OCI-LY7 (cell line): ENCODE results near the gene HSPB6. TPM values are rescaled to one million over a fixed set of nuclear protein-coding genes. Genes with fewer than 3 reads are reported as not detected.

Experiments
- BruUV-seq: library from RNA; stranded (reverse); fragments of 400-500 nt; replicated peaks from 2 replicates; lab custom pipeline; 2021; lab: Mats Ljungman, UMichigan
- CTCF ChIA-PET: fragments of 300-600 bp; sonication (Branson Sonifier 250); formaldehyde crosslinking; loops from one replicate; lab custom pipeline; 2022; ENCODE audit warnings: antibody characterized with exemption; ENCODE audit not compliant: unreplicated experiment; lab: Charles Lee
- POLR2A ChIA-PET: fragments of 300-600 bp; sonication (Branson Sonifier 250); formaldehyde crosslinking; loops from one replicate; lab custom pipeline; 2022; ENCODE audit warnings: antibody characterized with exemption; lab: Charles Lee
- DNase-seq: peaks from one replicate; pipeline ENCODE4 v3.0.0-alpha.2; 2015; ENCODE audit warnings: low spot score
- H2AFZ ChIP-seq: fragments of 200-600 bp; sonication (generic), shearing (Covaris generic); 2 replicates; pipeline ENCODE4 v1.6.1; 2014; ENCODE audit warnings: mild to moderate bottlenecking, antibody characterized with exemption, low read length, moderate library complexity
- H3K27ac ChIP-seq: fragments of 200-600 bp; sonication (generic); 2 replicates; pipeline ENCODE4 v1.5.1; 2014; ENCODE audit warnings: mixed run types, low read depth, mild to moderate bottlenecking, moderate library complexity, low read length, inconsistent platforms; ENCODE audit not compliant: poor library complexity, severe bottlenecking
- H3K36me3 ChIP-seq: fragments of 200-600 bp; sonication (generic); 2 replicates; pipeline ENCODE4 v1.6.1; 2014; ENCODE audit warnings: mild to moderate bottlenecking, antibody characterized with exemption, low read length, moderate library complexity, mixed read lengths; ENCODE audit not compliant: insufficient read depth
- H3K4me1 ChIP-seq: fragments of 200-600 bp; sonication (generic); 2 replicates; pipeline ENCODE4 v1.5.1; 2014; ENCODE audit warnings: mild to moderate bottlenecking, low read length; ENCODE audit not compliant: insufficient read depth, poor library complexity, severe bottlenecking
- H3K4me2 ChIP-seq: fragments of 200-600 bp; sonication (generic); 2 replicates; pipeline ENCODE4 v1.6.1; 2014; ENCODE audit warnings: mild to moderate bottlenecking, low read length
- H3K4me3 ChIP-seq: fragments of 200-600 bp; sonication (generic); 2 replicates; pipeline ENCODE4 v1.5.1; 2014; ENCODE audit warnings: mild to moderate bottlenecking, low read depth, low read length; ENCODE audit not compliant: poor library complexity, severe bottlenecking
- H3K79me2 ChIP-seq: fragments of 200-600 bp; sonication (generic); 2 replicates; pipeline ENCODE4 v1.6.1; 2016; ENCODE audit warnings: low read depth, mild to moderate bottlenecking, low read length, moderate library complexity, mixed read lengths; ENCODE audit not compliant: insufficient read depth
- H3K9me2 ChIP-seq: fragments of 200-600 bp; sonication (generic); 2 replicates; pipeline ENCODE4 v1.6.1; 2016; ENCODE audit warnings: mild to moderate bottlenecking, low read length, mixed read lengths; ENCODE audit not compliant: insufficient read depth
- H3K9me3 ChIP-seq: fragments of 200-600 bp; sonication (generic); 2 replicates; pipeline ENCODE4 v1.6.1; 2014; ENCODE audit warnings: mild to moderate bottlenecking, mixed run types, low read length, mixed read lengths
- H4K20me1 ChIP-seq: fragments of 200-600 bp; sonication (generic); 2 replicates; pipeline ENCODE4 v1.6.1; 2014; ENCODE audit warnings: mild to moderate bottlenecking, antibody characterized with exemption, low read length, moderate library complexity, mixed read lengths; ENCODE audit not compliant: insufficient read depth
- EZH2phosphoT487 ChIP-seq: fragments of 200-600 bp; sonication (generic); IDR thresholded peaks from 2 replicates; pipeline ENCODE4 v1.6.1; 2018; ENCODE audit warnings: low read depth, borderline replicate concordance, mild to moderate bottlenecking, mixed run types, antibody characterized with exemption, low read length, moderate library complexity, mixed read lengths
- intact Hi-C: fragments of 100-400 bp; cut with micrococcal nuclease; formaldehyde crosslinking; loops from one replicate; pipeline ENCODE4 v1.10.0; 2022; ENCODE audit not compliant: unreplicated experiment
- total RNA-seq, 2 experiments: library from RNA; depleted of rRNA in 1 of 2; stranded (reverse); fragments of >200 nt in 1 of 2; shearing (Covaris generic) in 1 of 2; gene quantifications; 2 replicates each; pipeline ENCODE4 v1.2.3, GENCODE V29; 2014 to 2022
- TF ChIP-seq, protein P1 (sequence below): fragments of 200-600 bp; sonication (generic); conservative IDR thresholded peaks from 2 replicates; pipeline ENCODE4 v1.5.1; 2014; ENCODE audit warnings: mild to moderate bottlenecking, antibody characterized with exemption, low read length, moderate library complexity, mixed read lengths

Gene HSPB6
- total RNA-seq, 2 experiments from 2014 or later = 1.7 TPM; not detected in 1

DNA sequence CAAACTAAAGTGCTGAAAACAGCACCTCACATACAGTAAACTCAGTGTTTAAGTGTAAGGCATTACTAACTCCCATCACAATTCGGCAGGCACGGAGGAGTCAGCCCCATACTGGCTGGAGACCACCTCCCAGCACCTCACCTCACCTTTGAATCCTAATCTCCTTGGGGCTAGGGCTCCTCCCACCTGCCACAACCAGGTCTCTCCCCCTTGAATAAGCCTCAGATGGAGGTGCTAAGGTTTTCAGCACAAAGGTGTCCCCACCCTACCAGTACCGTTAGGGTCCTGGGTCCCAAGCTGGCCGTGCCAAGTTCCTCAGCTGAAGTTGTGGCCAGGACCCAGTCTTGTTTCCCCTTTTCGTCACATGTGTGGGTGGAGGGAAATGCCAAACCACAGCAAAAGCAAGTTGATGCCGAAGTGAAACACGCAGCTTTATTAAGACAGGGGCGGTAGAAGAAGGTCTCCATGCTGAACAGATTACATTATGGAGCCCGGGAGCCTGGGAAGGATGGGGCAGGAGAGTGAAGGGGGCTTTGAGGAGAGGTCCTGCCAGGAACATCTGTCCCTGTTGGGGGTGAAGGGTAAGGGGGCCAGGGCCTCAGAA lies 14.6 kb downstream of the HSPB6 start, which contains the start of gene IGFLR1:
Gene IGFLR1, minus strand, starts transcription at position 332 of the 604 bp plus-strand sequence. CDS start 1,272 bp downstream, outside the sequence.
- Histone ChIP-seq H3K4me2 (peak within 1 kb of the TSS; percentile 84), H3K4me3 (peak within 1 kb of the TSS; percentile 69), H4K20me1 (no peaks in the 10 kb centered on the region), H2AFZ (peak within 1 kb of the TSS; percentile 73), H3K9me2 (no peaks in the 10 kb centered on the region), H3K36me3 (peaks cover 26% of the 10 kb centered on the region), H3K4me1 (peaks cover 57% of the 10 kb centered on the region), H3K27ac (peak within 1 kb of the TSS; percentile 86), H3K79me2 (peaks cover 11% of the 10 kb centered on the region; the same call in 1 of the 2 replicates), H3K9me3 (no peaks in the 10 kb centered on the region)
- ChIA-PET CTCF (no interaction called here), POLR2A (no interaction called here)
- no TSS peak for BruUV-seq
- TF ChIP-seq, protein P1, sequence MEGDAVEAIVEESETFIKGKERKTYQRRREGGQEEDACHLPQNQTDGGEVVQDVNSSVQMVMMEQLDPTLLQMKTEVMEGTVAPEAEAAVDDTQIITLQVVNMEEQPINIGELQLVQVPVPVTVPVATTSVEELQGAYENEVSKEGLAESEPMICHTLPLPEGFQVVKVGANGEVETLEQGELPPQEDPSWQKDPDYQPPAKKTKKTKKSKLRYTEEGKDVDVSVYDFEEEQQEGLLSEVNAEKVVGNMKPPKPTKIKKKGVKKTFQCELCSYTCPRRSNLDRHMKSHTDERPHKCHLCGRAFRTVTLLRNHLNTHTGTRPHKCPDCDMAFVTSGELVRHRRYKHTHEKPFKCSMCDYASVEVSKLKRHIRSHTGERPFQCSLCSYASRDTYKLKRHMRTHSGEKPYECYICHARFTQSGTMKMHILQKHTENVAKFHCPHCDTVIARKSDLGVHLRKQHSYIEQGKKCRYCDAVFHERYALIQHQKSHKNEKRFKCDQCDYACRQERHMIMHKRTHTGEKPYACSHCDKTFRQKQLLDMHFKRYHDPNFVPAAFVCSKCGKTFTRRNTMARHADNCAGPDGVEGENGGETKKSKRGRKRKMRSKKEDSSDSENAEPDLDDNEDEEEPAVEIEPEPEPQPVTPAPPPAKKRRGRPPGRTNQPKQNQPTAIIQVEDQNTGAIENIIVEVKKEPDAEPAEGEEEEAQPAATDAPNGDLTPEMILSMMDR = no peak
- no peak for TF ChIP-seq EZH2phosphoT487
- intact Hi-C loops = loop anchor here (5.0 to 10.0 kb wide), 2 partner anchors 160 to 1307 kb away; partner anchors contain the start of genes HCST and NFKBID
- DNase-seq = peak; percentile 75

DNA sequence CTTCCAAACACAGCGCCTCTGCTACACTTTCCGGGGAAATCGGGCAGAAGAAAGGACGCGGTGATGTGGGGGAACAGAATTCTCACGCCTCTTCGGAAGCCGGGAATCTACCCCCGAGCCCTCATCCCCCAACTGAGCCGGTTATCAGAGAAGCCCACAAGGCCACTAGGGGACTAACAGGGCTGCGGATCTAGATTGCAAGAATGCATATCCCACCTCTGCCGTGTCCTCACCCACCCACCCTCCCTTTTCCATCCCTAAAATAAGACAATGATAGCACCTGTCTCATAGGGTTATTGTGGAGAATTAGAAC lies 15.7 kb downstream of the HSPB6 start:
- peak overlapping the region; percentile 86 for H3K27ac ChIP-seq
- POLR2A ChIA-PET = interaction anchor here (0.6 to 1.1 kb wide), 4 partner anchors 39 to 190 kb away, joined by 3 to 7 read pairs (median 4); partner anchors contain the start of gene COX6B1

More for the DNA sequence above, 15.7 kb downstream of the HSPB6 start:
- Histone ChIP-seq H3K9me3 (no peaks in the 10 kb centered on the region), H3K4me2 (peak overlapping the region; percentile 84), H3K36me3 (peaks cover 36% of the 10 kb centered on the region), H4K20me1 (no peaks in the 10 kb centered on the region), H3K79me2 (peaks cover 5% of the 10 kb centered on the region; the same call in 1 of the 2 replicates), H3K4me1 (peaks cover 54% of the 10 kb centered on the region), H3K9me2 (no peaks in the 10 kb centered on the region), H3K4me3 (peak overlapping the region; percentile 69), H2AFZ (peak overlapping the region; percentile 50; the same call in 1 of the 2 replicates)
- intact Hi-C loops = loop anchor here (1.0 to 10.0 kb wide), 3 partner anchors 47 to 1306 kb away; partner anchors contain the start of genes HCST and NFKBID
- DNase-seq = no peak
- CTCF ChIA-PET = interaction anchor here (0.6 kb wide), 1 partner anchor 96 kb away, joined by 3 read pairs; no protein-coding TSS in a partner anchor
- BruUV-seq = no TSS peak
- TF ChIP-seq, protein P1 = no peak
- TF ChIP-seq EZH2phosphoT487 = no peak
